ENCODE results near the gene FBN1.

Gene FBN1

GRCh38 chr15:48421362-48421761 lies 224.1 kb downstream of the FBN1 start (continued):
- TF ChIP-seq ZNF423 (tag by site-specific recombination; IDR thresholded peaks at IDR 0.05), result no peak
- no peak for TF ChIP-seq PBX3 (CRISPR knock-in tag; IDR thresholded peaks at IDR 0.05)

- Histone ChIP-seq H3K4me3 (ENCODE audit: low read depth, low read length) (no peak overlapping the region), H3K27ac (ENCODE audit: extremely low read depth, low read depth, low read length) (no peak overlapping the region), H3K36me3 (ENCODE audit: control insufficient read depth in 2 of 2, insufficient read depth in 1 of 2, low read length in 2 of 2) (peaks cover 0 to 23% of the 10 kb centered on the region in 2 experiments; a peak in 1 of 3 replicates), H3K4me1 (ENCODE audit: control insufficient read depth, insufficient read depth, low read length) (no peaks in the 10 kb centered on the region), H3K9me3 (ENCODE audit: control insufficient read depth, insufficient read depth, low read depth, low read length) (no peaks in the 10 kb centered on the region)
- ChIA-PET CTCF (no interaction called here), POLR2A (no interaction called here)
- TF ChIP-seq ZFP37 (tag by site-specific recombination; IDR thresholded peaks at IDR 0.05) (no peak), KLF16 (tag by site-specific recombination; IDR thresholded peaks at IDR 0.05) (no peak), ZIC2 (tag by site-specific recombination; IDR thresholded peaks at IDR 0.05) (no peak), ZBTB7A (tag by site-specific recombination; IDR thresholded peaks at IDR 0.05; ENCODE audit: low read depth) (no peak), PRDM4 (tag by site-specific recombination; IDR thresholded peaks at IDR 0.05) (no peak), ZNF221 (tag by site-specific recombination; IDR thresholded peaks at IDR 0.05; ENCODE audit: borderline replicate concordance) (no peak)
- TF ChIP-seq, protein P1, sequence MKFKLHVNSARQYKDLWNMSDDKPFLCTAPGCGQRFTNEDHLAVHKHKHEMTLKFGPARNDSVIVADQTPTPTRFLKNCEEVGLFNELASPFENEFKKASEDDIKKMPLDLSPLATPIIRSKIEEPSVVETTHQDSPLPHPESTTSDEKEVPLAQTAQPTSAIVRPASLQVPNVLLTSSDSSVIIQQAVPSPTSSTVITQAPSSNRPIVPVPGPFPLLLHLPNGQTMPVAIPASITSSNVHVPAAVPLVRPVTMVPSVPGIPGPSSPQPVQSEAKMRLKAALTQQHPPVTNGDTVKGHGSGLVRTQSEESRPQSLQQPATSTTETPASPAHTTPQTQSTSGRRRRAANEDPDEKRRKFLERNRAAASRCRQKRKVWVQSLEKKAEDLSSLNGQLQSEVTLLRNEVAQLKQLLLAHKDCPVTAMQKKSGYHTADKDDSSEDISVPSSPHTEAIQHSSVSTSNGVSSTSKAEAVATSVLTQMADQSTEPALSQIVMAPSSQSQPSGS (tag by site-specific recombination; IDR thresholded peaks at IDR 0.05; ENCODE audit: low read depth), result peak; percentile 55
Measured at GRCh38 chr15:48419896-48420295, 225.6 kb downstream of the FBN1 start.

GRCh38 chr15:48418343-48418742 lies 227.2 kb downstream of the FBN1 start:
- H3K36me3 ChIP-seq (ENCODE audit: control insufficient read depth in 2 of 2, insufficient read depth in 1 of 2, low read length in 2 of 2), result peaks cover 0 to 22% of the 10 kb centered on the region in 2 experiments; a peak in 1 of 3 replicates
- TF ChIP-seq ZNF501 (tag by site-specific recombination; IDR thresholded peaks at IDR 0.05), result no peak
- no peak for TF ChIP-seq ZFHX2 (tag by site-specific recombination; conservative IDR thresholded peaks at IDR 0.05)
- no peak for TF ChIP-seq ZNF112 (tag by site-specific recombination; IDR thresholded peaks at IDR 0.05)
- no peak for TF ChIP-seq ZNF449 (tag by site-specific recombination; IDR thresholded peaks at IDR 0.05)
- no peak for TF ChIP-seq ZNF510 (tag by site-specific recombination; IDR thresholded peaks at IDR 0.05; ENCODE audit: insufficient replicate concordance)
- TF ChIP-seq ZBTB48 (tag by site-specific recombination; IDR thresholded peaks at IDR 0.05), result no peak
- no peak for TF ChIP-seq ZNF354C (tag by site-specific recombination; IDR thresholded peaks at IDR 0.05; ENCODE audit: borderline replicate concordance, low read depth)
- no peak for TF ChIP-seq ZNF621 (tag by site-specific recombination; IDR thresholded peaks at IDR 0.05)
- TF ChIP-seq ZNF211 (tag by site-specific recombination; IDR thresholded peaks at IDR 0.05; ENCODE audit: low read depth), result no peak
- TF ChIP-seq SETDB1 (IDR thresholded peaks at IDR 0.05; ENCODE audit: insufficient read length, low read length), result no peak
- TF ChIP-seq, protein P2, sequence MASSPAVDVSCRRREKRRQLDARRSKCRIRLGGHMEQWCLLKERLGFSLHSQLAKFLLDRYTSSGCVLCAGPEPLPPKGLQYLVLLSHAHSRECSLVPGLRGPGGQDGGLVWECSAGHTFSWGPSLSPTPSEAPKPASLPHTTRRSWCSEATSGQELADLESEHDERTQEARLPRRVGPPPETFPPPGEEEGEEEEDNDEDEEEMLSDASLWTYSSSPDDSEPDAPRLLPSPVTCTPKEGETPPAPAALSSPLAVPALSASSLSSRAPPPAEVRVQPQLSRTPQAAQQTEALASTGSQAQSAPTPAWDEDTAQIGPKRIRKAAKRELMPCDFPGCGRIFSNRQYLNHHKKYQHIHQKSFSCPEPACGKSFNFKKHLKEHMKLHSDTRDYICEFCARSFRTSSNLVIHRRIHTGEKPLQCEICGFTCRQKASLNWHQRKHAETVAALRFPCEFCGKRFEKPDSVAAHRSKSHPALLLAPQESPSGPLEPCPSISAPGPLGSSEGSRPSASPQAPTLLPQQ (tag by site-specific recombination; IDR thresholded peaks at IDR 0.05), result no peak
- no peak for TF ChIP-seq HOXC10 (CRISPR knock-in tag; IDR thresholded peaks at IDR 0.05)
- no peak for TF ChIP-seq ZNF707 (tag by site-specific recombination; IDR thresholded peaks at IDR 0.05)
- no peak for TF ChIP-seq PRDM1 (tag by site-specific recombination; IDR thresholded peaks at IDR 0.05)
- TF ChIP-seq OVOL3 (tag by site-specific recombination; IDR thresholded peaks at IDR 0.05), result no peak
- no peak for TF ChIP-seq OSR2 (tag by site-specific recombination; IDR thresholded peaks at IDR 0.05)
- no peak for TF ChIP-seq HOXD13 (CRISPR knock-in tag; IDR thresholded peaks at IDR 0.05; ENCODE audit: borderline replicate concordance)
- TF ChIP-seq ZNF366 (tag by site-specific recombination; conservative IDR thresholded peaks at IDR 0.05), result no peak
- TF ChIP-seq ZNF239 (tag by site-specific recombination; IDR thresholded peaks at IDR 0.05), result no peak
- no peaks in the 10 kb centered on the region for H3K9me3 ChIP-seq (ENCODE audit: control insufficient read depth, insufficient read depth, low read depth, low read length)
- CTCF ChIA-PET, result no interaction called here
- POLR2A ChIA-PET, result no interaction called here
- H3K27ac ChIP-seq (ENCODE audit: extremely low read depth, low read depth, low read length), result no peak overlapping the region
- no peak overlapping the region for H3K4me3 ChIP-seq (ENCODE audit: low read depth, low read length)
- H3K4me1 ChIP-seq (ENCODE audit: control insufficient read depth, insufficient read depth, low read length), result no peaks in the 10 kb centered on the region

All from HEK293 (cell line).